Measurements from ENCODE around the gene RHBDF1. TPM values are rescaled to one million over a fixed set of nuclear protein-coding genes. Genes with fewer than 3 reads are reported as not detected.

The RHBDF1 gene
- total RNA-seq, 1 experiment from 2014 or later = 39.3 TPM

DNA sequence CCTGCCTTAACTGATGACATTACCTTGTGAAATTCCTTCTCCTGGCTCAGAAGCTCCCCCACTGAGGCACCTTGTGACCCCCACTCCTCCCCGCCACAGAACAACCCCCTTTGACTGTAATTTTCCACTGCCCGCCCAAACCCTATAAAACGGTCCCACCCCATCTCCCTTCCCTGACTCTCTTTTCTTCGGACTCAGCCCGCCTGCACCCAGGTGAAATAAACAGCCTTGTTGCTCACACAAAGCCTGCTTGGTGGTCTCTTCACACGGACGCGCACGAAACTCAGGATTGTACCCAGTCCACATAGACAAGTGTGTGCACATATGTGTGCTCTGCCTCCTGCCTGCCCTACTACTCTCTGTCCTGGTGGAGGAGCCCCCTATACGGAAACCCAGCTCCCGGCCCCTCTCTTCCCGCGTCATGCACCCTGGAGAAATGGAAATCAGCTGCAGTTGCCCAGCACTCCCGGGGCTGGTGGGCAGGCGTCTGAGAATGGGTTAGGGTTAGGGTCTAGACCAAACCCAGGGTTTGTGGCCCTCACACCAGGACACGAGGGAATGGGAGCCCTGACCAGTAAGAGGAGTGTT lies 2.4 kb upstream of the RHBDF1 start:
- no peak for DNase-seq (ENCODE audit: low spot score)

- DNase-seq (ENCODE audit: low spot score) = no peak
These were observed 1.8 kb upstream of the RHBDF1 start for GRCh38 chr16:74051-74746.

DNA sequence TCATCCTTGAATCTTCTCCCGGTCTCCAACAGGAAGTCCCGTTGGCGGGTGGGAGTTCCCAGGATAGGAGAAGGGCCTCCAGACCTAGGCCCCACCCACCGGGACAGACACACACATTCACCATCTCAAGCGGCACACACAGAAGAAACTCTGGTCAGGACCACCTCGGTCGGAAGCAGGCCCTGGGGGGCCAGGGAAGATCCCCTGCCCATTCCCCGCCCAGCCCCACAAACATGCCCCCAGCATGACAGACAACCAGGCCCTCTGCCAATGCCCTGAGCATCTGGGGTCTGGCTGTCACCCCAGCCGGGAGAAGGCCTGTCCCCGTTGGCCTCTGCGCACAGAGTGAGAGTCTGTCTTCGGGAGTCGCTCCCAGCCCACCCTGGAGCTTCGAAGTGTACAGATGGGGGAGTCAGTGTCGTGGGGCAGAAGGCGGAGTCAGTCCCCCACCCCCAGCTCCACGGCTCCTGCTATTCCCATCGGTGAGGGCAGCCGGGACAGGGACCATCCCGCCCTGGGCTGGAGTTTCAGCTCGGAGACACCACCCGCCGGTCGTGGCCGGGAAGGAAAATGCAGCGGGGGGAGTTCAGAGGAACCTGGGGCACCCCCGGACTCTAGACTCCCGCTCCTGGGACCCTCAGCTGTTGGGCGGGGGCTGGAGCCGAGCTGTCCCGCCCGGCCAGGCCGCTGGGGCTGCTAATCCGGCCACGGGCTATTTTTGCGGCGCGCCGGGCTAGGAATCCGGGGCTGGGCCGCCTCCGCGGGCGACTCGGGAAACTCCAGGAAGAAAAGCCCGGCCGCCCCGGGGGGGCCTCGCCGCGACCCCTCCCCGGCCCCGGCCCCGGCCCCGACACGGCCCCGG lies 660 bp downstream of the RHBDF1 start:
- DNase-seq (ENCODE audit: low spot score) = peak; percentile 88

GRCh38 chr16:71210-71539 lies 1.3 kb downstream of the RHBDF1 start:
- DNase-seq (ENCODE audit: low spot score) = no peak

DNA sequence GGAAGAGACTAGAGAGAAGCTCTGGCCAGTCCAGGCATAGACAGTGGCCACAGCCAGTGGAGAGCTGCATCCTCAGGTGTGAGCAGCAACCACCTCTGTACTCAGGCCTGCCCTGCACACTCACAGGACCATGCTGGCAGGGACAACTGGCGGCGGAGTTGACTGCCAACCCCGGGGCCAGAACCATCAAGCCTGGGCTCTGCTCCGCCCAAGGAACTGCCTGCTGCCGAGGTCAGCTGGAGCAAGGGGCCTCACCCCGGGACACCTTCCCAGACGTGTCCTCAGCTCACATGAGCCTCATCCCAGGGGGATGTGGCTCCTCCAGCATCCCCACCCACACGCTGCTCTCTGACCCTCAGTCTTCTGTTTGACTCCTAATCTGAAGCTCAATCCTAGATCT lies 3.2 kb downstream of the RHBDF1 start:
- no peak for DNase-seq (ENCODE audit: low spot score)

- DNase-seq (ENCODE audit: low spot score) = no peak
These were observed 4.3 kb downstream of the RHBDF1 start for GRCh38 chr16:67884-68789.

DNA sequence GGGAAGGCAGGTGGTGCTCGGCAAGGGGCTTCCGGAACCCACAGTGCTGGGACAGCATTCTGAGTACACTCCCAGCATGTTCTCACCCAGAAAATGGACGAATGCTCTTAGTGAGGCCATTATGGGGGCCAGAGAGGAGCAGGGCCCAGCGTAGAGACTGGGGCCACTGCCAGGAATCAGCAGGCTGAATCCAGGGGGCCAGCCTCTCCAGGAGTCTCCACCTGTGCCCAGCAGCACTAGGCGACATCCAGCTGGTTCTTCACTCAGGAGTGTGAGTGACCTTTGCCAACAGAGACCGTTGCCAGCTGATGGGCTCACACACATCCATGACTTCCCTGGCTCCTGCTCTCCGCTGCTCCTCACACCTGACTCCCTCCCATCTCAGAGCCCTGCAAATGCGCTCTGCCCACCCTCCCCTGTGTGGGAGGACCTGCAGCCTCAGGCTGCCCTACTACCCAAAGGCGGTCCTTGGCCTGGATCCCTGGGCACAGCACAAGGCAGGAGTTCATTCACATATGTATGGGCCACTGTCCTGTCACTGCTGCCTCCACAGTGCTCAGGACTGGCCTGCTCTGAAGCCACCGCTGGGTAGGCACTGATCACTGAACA lies 5.1 kb downstream of the RHBDF1 start:
- no peak for DNase-seq (ENCODE audit: low spot score)

GRCh38 chr16:66309-67182 lies 5.9 kb downstream of the RHBDF1 start:
- no peak for DNase-seq (ENCODE audit: low spot score)

GRCh38 chr16:65745-66144 lies 6.7 kb downstream of the RHBDF1 start:
- DNase-seq (ENCODE audit: low spot score) = peak; percentile 60

- no peak for DNase-seq (ENCODE audit: low spot score)
These were observed 7.5 kb downstream of the RHBDF1 start for GRCh38 chr16:64914-65255.

- no peak for DNase-seq (ENCODE audit: low spot score)
These were observed 8.2 kb downstream of the RHBDF1 start for GRCh38 chr16:63998-64913.

- DNase-seq (ENCODE audit: low spot score) = no peak
These were observed 9.0 kb downstream of the RHBDF1 start for GRCh38 chr16:63466-63865.

DNA sequence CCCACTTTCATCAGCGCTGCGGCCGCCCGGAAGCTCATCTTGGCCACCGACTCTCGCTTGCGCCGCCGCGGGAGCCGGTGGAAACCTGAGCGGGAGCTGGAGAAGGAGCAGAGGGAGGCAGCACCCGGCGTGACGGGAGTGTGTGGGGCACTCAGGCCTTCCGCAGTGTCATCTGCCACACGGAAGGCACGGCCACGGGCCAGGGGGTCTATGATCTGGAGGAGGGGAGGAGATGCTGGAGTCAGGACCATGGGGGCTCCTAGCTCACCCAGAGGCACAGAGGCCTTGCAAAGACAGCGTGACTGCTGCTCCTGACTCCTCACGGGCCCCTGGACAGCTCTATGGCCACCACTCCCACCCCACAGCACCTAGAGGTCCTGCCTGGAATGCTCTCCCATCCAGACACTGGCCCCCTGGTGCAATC lies 9.5 kb downstream of the RHBDF1 start:
- no peak for DNase-seq (ENCODE audit: low spot score)

DNA sequence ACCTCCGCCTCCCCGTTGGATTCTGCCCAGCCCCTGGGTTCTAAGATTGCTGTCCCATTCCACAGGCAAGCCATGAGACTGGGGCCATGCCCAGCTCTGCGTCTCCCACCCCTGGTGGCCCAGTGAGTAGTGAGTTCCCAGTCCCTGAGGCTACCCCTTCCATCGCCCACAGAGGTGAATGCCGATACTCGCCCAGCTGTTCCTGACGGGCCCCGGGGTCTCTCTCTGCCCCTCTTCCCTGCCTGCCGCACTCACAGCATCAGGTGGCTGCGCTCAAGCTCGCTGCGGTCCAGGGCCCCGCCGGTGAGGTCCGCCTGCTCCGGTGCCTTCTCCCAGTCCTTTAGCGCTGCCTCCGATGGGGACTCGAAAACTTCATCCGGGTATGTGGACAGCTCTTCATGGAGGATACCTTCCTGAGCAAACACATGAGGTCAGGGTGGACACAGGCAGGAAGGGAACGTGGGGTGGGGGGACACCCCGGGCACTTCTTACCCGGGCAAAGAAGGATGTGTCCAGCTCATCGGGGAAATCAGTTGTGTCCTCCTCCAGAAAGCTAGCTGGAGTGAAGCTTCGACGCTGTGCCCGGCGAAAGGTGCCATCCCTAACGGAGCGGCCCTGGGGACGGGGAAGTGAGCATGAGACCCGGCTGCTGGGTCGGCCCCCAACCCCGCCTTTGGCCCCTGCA lies 10.0 kb downstream of the RHBDF1 start:
- no peak for DNase-seq (ENCODE audit: low spot score)

- no peak for DNase-seq (ENCODE audit: low spot score)
These were observed 10.6 kb downstream of the RHBDF1 start for GRCh38 chr16:61879-62281.

- DNase-seq (ENCODE audit: low spot score) = no peak
These were observed 11.2 kb downstream of the RHBDF1 start for GRCh38 chr16:60929-61878.

GRCh38 chr16:60166-60565 lies 12.3 kb downstream of the RHBDF1 start:
- DNase-seq (ENCODE audit: low spot score) = no peak
